Stimulated activated CD4-positive, alpha-beta T cell treated with anti-CD3 and anti-CD28 coated beads, Interleukin-4, amount 100 ng/mL, for 1 hour (primary cell): ENCODE data around the gene SNRPD1.
"Not testable (repeated sequence)": the region's sequence is repeated elsewhere in the genome, so short reads cannot be mapped to it uniquely, and the experiment has no call there.

ENCODE experiments used
- DNase-seq: peaks from one replicate; pipeline ENCODE4 v3.0.0-alpha.2; 2020

Gene SNRPD1

GRCh38 chr18:21638822-21639221 is 26.7 kb downstream of the SNRPD1 start:
- DNase-seq, result no peak

- DNase-seq, result not testable (repeated sequence)
Observed at GRCh38 chr18:21640375-21640774, 28.3 kb downstream of the SNRPD1 start.

DNA sequence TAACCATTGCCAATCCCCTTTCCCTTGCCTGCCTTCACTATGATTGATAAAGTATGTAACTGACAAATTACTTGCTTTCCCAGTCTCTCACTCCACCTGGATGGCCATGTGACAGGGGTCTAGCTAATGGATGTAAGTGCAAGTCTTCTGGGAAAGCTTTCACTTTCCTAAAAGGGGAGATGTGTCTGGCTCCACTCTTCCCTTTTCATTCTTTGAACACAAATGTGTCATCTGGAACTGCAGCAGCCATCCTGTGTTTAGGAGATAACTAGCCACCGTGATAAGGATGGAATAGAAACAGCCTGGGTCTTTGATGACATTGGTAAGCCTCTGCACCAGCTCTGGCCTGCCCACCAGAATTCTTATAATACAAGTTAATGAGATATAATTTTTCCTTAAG is 38.2 kb downstream of the SNRPD1 start:
- no peak for DNase-seq

DNA sequence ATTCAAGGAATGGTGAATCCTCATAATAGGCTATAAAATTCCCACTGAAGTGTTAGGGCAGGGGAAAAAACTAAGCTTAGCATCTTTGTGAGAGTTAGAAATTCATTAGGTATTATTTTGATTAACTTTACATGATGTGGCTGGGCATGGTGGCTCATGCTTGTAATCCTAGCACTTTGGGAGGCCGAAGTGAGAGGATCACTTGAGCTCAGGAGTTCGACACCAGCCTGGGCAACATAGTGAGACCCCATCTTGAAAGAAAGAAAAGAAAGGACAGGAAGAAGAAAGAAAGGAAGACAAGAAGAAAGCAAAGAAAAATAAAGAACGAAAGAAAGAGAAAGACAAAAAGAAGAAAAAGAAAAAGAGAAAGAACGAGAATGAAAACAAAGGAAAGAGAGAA is 40.0 kb downstream of the SNRPD1 start:
- DNase-seq, result no peak

DNA sequence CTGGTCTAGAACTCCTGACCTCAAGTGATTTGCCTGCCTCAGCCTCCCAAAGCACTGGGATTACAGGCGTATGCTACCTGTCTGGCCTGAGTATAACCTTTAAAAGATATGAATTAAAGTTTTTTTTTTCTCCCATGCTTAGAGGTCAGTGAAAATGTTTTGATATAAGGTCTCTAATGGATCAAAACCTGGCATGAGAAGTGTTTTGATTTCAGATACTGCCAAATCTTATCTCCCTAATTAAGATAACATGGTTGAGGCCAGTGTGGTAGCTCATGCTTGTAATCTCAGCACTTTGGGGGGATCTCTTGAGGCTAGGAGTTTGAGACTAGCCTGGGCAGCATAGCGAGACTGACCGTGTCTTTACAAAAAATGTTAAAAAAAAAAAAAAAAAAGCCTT is 41.2 kb downstream of the SNRPD1 start:
- no peak for DNase-seq

GRCh38 chr18:21656402-21656801 is 44.3 kb downstream of the SNRPD1 start:
- DNase-seq, result no peak

GRCh38 chr18:21660078-21660477 is 48.0 kb downstream of the SNRPD1 start:
- no peak for DNase-seq

DNA sequence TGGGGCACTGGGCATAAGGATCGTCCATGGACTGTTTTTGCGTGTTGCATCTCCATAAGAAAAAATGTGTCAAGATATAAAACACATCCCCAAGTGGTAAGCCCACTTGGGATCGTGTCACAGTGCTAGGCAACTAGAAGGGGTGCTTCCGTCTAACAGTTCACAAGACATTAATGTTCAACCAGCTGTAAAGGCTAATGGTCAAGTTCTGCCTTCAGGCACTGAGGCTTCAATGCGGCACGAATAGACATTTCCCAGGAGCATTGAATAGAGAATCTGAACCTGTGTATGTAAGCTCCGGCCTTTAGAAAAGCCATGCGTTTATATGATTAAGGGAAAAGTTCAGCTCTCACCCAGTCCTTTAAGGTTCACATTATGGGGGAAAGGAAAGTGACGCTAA is 50.5 kb downstream of the SNRPD1 start:
- DNase-seq, result no peak

DNA sequence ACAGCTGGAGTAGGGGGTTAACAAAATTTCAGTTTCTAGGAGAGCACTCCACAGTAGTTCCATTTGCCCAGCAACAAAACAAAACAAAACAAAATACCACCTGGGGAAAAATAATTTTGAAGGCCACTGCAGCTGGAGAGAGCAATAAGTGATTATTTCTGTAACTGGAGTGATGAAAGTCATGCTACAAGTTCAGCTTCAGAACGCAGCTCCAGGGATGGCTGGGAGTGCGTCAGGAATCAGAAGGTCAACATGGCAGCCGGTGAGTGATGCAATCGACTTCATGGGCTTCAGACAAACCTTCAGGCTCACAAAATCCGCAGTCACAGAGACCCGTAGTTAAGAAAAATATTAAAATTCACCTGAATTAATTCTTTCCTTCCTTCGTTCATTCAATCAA is 51.5 kb downstream of the SNRPD1 start:
- no peak for DNase-seq

DNA sequence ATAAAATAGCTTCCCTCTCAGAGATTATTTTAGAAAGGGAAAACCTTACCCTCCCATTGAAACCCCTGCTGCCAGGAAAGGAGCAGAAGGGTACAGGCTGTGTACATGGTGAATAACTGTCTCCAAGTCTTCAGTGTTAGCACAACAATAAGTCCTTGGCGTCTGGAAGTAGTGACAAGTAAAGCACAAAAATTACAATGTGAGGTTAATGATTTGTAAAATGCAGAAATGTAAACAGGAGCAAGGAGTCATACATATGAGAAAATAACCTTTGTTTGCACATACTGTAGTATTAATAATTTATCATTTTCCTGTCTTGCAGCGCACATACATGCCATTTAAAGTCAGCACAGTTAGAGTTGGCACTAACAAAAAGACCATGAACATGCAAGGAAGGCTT is 52.0 kb downstream of the SNRPD1 start:
- no peak for DNase-seq

GRCh38 chr18:21669736-21670285 is 57.7 kb downstream of the SNRPD1 start:
- DNase-seq, result no peak

DNA sequence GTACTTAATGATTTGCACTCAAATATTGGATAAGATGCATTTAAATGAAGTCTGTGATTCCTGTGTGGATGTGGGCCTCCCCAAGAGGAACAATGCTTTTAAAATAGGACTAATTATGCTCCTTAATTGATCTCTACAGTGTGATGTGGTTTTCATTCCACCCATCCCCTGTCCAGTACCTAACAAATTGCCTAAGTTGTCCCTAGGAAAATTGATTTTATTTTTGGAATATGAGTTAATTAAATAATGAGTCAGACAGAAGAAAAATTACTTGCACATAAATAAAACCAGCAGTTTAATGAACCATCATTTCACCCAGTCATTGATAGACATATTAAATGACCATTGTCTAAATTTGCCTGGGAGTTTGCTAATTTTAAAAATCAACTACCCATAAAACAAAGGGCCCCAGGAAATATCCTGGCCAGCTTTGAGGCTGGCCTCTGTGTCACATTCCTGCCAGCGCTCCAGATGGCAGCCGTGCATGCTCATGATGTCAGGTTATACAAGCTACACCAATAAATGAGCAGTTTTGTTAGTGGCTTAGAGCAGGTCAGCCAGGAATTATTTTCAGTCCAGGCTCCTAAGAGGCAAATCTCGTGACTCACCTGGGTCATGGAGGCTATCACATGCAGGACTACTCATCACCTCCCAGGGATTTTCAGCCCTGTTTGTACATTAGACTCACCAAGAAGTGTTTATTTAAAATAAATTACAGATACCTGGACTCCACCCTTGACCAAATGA is 60.6 kb downstream of the SNRPD1 start:
- DNase-seq, result no peak

GRCh38 chr18:21675354-21675753 is 63.2 kb downstream of the SNRPD1 start:
- not testable (repeated sequence) for DNase-seq

- DNase-seq, result no peak
Observed at GRCh38 chr18:21678859-21679258, 66.7 kb downstream of the SNRPD1 start.

DNA sequence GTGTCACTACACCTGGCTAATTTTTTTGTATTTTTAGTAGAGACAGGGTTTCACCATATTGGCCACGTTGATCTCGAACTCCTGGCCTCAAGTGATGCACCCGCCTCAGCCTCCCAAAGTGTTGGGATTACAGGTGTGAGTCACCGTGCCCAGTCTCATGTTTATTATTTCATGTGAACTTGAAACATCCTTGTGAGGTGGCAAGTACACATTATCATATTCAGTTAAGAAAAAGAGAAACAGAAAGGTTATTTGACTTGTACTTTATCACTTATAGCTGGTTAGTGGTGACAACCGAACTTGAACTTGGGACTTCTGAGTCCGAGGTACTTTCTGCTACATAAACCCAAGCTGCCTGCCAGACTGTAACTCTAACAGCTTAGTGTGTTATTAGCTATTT is 68.0 kb downstream of the SNRPD1 start:
- no peak for DNase-seq

- DNase-seq, result no peak
Observed at GRCh38 chr18:21682371-21683051, 70.4 kb downstream of the SNRPD1 start.
